HT1080 (cell line): ENCODE results near the gene SOAT2. TPM values are rescaled to one million over a fixed set of nuclear protein-coding genes. Genes with fewer than 3 reads are reported as not detected.
"Not testable (repeated sequence)": the region's sequence is repeated elsewhere in the genome, so short reads cannot be mapped to it uniquely, and the experiment has no call there.

Source experiments
- DNase-seq: peaks from one replicate; pipeline ENCODE4 v3.0.0-alpha.2; 2015; ENCODE audit warnings: low read depth
- total RNA-seq: library from RNA; depleted of rRNA; stranded (reverse); fragments of >200 nt; shearing (Covaris generic); gene quantifications from 2 replicates; pipeline ENCODE4 v1.2.3, GENCODE V29; 2014

SOAT2 gene
- total RNA-seq, 1 experiment from 2014 or later: not detected

DNA sequence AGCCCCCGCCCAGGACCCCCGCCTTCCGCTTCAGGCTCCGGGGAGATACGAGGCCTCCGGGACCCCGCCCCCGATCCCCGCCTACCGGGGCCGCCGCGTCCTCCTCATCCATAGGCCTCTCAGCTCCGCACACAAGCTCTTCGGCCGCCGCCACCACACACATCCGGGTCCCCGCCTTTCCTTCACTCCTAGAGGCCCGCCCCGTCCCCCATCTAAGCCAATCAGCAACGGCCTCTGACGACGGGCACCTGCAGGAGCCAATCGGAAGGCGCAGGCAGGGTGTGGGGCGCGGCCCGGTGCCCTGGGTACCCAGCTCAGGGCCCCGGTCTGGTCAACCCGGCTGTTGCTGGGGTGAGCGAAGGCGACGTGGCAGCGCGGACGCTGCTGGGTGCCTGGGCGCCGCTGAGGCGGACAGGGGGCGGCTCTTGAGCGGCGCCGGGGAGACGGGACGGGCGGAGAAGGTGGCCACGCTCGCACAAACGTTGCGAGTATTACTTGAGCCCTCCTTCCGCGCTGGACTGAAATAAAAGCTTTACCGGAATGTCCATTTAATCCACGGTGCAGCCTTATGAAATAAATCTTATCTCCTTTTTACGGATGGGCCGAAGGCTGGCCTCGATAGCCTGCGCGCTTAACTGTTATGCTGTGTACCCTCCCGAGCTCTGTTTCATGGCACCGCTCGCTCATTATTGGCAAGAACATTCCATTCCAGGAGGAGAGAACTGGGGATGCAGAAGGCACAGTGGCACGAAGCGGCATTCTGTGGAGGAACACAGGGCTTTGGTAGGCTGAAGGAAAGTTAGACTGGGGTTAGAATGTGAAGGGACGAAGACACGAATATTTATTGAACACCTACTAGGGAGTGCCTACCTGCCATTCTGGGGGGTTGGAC is 23.8 kb upstream of the SOAT2 start, which contains the start of gene SPRYD3:
TSS of gene SPRYD3 (minus strand) at position 165 of the 892 bp plus-strand sequence. CDS start at position 108, 57 bp downstream.
- DNase-seq: peak; percentile 96

DNA sequence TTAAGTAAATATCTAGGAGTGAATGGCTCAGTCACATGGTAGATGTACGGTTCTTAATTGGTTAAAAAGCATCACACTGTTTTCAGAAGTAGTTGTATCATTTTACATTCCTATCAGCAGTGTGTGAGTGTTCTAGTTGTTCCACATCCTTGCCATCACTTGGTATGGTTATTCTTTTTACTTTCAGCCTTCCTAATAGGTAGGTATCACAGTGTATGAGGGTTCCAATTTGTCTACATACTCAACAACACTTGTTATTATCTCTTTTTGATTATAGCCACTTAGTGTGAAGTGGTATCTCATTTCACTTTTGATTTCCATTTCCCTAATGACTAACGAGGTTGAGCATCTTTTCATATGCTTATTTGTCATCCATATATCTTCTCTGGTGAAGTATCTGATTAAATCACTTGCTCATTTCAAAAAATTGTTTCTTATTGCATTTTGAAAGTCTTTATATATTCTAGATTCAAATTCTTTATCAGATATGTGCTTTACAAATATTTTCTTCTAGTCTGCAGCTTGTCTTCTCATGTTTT is 20.6 kb upstream of the SOAT2 start:
- DNase-seq: no peak

DNA sequence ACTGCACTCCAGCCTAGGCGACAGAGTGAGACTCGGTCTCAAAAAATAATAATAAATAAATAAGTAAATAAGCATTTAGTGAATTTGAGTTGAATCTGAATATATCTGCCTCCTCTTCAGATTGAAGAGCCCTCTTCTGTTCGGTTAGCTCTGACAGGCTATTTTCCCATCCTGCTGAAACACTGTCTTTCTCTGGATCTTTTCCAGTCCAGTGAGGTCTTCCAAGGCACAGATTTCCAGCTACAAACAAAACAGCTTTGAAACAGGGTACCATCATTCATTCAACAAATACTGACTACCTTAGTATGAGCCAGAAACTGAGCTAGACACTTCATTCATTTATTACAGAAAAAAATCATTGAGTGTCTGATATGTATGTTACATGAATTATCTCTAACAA is 16.9 kb upstream of the SOAT2 start:
- DNase-seq: no peak

DNA sequence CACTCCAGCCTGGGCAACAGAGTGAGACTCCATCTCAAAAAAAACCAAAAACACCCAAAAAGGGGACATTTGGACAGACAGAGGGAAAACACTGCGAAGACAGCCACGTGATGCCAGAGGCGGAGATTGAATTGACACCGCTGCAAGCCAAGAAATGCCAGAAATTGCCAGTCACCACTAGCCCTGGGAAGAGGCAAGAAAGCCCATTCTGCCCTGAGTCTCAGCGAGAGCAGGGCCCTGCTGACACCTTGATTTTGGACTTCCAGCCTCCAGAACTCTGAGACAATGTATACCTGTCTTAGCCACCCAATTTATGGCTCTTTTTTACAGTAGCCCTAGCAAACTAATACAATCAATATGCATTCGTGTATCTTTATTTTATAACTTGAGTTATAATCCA is 13.2 kb upstream of the SOAT2 start:
- no peak for DNase-seq

DNA sequence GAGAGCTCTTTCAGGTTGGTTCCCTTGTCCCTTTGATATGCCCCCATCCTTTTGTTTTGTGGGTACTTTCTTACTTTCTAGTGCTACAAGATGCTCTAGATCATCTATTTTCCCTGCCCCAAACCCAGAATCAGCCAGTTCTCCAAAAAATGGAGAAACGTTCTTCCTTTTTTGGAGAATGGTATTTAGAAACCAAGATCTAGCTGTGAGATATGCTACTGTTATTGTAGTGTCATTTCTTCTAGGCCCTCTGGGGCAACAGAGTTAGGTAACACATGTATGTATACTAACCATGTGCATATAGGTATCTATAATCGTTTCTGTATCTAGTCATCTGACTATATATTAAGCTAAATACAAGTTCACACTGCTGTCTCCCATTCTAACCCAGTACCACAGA is 12.7 kb upstream of the SOAT2 start:
- DNase-seq: no peak

DNA sequence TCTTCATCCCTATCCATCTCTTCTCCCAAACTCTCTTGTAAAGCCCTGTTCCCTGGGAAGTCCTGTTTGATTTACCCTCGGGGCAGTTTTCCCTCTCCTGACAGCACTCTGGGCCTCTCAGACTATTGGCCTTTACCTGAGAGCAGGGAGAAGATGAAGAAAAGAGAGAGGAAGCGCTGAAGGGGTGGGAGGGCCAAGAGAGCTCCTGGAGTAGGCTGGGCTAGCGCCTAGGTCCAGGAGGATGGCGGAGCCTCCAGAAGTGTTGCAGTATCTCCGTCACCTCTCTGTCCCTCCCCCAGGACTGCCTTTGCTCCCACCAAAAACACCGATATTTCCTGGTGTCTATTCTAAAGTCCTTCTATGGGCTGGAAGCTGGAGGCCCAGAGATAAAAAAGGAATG is 11.5 kb upstream of the SOAT2 start:
- DNase-seq: no peak

DNA sequence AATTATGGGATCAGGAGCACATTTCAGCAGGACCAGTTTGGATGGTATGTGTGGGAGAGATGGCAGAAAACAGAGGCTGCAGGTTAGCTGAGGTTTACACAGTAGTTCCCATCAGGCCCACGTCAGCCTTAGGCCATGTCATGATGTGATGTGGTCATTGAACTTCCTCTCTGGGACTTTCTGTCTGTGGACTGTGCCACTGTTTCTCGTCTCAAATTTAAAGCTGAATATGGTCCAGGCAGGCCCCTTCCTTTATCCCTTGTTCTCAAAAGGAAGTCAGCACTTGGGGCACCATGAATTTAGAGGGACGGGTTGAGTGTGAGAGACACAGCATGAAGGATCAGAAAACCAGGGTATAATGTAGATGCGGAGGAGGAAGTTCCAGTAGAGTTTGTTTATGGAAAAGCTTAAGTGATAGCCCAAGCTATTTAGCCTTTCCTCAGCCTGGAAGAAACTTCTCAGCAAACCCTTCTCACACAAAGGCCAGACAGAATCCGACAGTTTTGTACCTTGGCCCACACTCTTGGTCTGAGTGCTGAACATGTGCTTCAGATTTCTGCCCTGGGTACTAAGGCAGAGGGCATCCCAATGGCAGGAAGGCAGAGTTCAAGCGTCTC is 9.4 kb upstream of the SOAT2 start:
- no peak for DNase-seq

DNA sequence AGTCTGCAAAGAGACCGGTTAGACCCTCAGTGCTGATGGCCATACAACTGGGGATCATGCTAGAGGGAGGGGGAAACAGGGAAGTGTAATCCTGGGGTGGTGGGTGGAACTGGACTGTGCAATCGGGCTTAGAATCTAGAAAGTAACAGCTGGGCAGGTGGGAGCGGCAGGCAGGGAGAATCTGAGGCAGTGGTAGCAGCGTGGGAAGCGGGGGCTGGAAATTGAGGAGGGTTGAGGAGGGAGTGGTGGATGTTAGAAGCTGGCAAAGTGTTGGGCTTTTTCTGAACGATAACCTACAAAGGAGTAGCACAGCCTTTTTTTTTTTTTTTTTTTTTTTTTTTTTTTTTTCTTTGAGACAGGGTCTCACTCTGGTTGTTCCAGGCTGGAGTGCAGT is 8.9 kb upstream of the SOAT2 start:
- no peak for DNase-seq

DNA sequence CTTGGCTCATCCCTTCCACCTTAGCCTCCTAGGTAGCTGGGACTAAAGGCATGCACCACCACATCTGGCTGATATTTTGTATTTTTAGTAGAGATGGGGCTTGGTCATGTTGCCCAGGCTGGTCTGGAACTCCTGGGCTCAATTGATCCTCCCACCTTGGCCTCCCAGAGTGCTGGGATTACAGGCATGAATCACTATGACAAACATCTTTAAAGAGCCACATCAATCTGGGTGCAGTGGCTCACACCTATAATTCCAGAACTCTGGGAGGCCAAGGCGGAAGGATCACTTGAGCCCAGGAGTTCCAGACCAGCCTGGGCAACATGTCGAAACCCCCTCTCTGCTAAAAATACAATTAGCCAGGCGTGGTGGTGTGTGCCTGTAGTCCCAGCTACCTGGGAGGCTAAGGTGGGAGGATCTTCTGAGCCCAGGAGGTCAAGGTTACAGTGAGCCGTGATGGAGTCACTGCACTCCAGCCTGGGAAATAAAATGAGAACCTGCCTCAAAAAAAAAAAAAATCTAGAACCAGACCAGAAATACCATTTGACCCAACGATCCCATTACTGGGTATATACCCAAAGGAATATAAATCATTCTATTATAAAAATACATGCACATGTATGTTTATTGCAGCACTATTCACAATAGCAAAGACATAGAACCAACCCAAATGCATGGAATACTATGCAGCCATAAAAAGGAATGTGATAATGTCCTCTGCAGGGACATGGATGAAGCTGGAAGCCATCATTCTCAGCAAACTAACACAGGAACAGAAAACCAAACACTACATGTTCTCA is 8.3 kb upstream of the SOAT2 start:
- peak; percentile 52 for DNase-seq

DNA sequence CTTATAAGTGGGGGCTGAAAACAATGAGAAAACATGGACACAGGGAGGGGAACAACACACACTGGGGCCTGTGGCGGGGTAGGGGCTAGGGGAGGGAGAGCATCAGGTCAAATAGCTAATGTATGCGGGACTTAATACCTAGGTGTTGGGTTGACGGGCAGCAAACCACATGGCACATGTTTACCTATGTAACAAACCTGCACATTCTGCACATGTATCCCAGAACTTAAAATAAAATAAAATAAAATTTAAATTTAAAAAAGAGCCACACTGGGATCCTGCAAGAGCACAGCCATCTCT is 7.7 kb upstream of the SOAT2 start:
- DNase-seq: not testable (repeated sequence)

DNA sequence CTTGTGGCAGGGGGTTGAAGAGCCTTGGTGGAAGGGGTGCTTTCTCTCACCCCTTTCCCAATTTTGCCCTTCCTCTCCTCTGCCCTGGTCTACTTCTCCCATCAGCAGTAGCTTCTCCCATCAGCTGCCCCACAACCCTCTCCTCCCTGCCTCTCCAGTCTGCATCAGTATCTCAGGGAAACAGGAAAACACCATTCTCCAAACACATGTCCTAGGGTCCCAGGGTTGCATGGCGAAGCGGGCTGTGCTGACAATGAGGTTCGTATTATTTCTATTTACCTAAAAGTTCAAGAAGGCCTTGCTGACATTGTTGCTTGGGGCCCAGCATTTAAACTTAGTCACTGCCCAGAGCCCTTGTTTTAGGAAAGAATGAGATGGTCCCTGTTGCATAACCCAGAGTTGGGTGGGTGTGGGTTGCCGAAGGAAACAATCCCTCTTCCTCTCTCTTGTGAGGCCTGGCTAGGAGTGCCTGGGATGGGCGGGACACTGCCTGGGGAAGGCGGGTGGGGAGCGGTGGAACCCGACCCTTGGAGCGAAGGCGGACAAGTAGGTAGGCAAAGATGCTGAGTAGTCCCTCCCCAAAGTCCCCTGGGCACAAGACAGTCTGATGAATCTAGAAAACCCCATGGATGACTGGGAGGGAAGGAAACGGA is 7.1 kb upstream of the SOAT2 start:
- DNase-seq: no peak

DNA sequence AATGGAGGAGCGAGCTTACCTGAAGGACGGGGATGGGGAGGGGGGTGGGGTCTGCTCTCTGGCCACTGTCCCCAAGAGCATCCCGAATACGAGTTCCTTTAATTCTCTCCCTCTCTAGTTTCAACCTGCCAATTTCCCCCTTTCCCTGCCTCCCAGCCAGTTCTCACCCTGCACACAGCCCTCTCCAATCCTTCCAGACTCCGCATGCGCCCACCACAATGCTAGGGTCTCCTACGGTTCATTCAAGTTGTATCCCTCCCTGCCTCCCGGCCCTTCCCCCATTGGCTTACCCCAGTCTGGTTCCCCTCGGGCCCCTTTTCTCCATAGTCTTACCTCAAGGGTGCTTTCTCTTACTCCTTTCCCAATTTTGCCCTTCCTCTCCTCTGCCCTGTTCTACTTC is 6.5 kb upstream of the SOAT2 start:
- no peak for DNase-seq

DNA sequence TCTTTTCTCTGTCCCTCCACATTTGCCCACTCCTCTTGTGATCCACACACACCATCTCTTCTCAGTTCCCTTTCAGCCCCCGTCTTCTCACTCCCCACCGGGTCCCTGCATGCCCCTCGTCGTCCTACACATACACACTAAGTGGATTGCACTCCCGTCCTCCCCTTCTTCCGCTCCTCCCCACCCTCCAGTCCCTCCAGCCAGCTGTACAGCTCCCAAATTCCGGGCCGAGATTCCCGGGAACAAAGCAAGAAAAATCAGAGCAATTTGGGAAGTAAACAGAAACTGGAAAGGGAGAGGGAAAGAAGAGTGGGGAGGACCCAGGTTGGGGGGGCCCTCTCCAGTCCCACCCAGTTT is 6.1 kb upstream of the SOAT2 start:
- DNase-seq: no peak

DNA sequence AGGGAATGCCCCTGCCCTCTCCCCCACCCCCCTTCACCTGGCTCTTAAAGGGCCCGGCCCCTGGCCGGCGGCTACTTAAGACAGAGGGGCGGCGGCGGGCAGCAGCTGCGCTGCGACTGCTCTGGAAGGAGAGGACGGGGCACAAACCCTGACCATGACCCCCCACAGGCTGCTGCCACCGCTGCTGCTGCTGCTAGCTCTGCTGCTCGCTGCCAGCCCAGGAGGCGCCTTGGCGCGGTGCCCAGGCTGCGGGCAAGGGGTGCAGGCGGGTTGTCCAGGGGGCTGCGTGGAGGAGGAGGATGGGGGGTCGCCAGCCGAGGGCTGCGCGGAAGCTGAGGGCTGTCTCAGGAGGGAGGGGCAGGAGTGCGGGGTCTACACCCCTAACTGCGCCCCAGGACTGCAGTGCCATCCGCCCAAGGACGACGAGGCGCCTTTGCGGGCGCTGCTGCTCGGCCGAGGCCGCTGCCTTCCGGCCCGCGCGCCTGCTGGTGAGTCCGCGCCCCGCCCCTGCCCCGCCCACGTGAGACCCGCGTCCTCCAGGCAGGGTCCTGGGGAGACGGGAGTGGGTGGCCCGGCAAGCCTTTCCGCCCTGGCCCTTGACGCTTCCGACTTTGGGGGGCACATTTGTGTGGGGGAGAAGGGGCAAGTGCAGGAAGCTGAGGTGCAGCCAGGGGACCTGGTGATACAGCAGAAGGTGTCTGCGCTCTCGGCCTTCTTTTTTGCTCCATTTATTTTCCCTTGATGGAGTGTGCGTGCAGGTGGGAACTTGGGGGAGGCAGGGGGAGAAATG is 5.5 kb upstream of the SOAT2 start, which contains the start of gene IGFBP6:
TSS of gene IGFBP6 (plus strand) at position 104 of the 790 bp plus-strand sequence. CDS start at position 155, 51 bp downstream.
- peak; percentile 66 for DNase-seq

DNA sequence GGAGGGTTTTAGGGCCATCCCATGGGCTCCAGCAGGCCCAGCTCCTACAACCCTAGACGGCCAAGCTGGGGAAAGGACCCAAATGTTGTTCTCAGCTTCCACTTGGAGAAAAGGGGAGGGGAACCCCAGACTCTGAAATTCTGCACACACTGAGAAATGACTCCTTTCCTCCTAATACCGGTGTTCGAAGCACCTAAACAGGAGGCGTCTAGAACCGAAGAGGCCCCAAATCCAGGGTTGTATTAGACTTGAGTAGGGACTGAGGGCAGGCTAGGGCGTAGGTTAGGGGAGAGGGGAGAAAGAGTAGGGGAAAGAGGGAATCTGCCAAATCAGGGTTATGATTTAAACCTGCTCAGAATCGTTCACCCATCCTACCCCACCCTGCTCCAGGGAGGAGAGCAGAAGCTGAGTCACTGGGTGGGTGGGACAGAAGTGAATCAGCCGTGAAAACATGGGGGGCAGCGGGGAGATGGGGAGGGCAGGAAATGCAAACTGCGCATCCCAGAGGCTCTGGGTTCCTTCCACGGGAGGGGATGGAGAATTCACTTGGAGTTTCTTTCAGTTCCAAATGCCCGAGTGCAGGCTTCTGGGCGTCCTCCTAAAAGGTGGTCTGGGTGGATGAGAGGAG is 4.8 kb upstream of the SOAT2 start:
- peak; percentile 80 for DNase-seq

DNA sequence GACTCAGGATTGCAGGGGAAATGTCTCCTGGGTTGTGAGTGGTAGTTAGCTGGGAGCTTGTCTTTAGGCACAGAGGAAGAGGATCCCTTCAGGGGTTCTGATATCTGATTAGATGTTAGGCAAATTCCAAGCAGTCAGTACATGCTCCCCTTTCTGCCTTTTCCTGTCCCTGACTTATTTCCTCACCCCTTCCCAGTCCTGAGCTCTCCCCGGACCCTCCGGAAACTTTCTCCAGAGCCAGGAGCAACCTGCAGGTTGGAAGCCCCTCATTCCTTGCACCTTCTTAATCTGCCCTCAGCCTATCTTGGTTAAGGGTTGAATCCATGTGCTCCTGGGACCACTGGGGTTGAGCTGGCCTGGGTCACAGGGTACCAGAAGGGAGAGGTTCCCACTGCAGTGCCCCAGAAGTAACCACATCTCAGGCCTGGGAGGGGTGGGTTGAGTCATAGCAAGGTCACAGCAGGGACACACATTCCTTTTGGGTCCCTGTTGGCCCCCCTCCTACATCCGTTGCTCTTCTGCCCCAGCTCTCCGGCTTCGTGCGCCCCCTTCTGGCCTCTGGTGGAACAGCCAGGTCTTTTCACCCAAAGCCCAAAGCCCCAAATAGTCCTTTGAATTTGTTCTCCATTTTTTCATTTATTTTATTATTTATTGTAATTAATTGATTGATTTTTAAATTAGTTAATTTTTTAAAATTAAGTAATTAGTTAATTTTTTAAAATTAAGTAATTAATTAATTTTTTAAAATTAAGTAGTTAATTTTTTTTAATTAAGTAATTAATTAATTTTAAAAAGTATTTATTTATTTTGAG is 4.0 kb upstream of the SOAT2 start:
- DNase-seq: peak; percentile 97

DNA sequence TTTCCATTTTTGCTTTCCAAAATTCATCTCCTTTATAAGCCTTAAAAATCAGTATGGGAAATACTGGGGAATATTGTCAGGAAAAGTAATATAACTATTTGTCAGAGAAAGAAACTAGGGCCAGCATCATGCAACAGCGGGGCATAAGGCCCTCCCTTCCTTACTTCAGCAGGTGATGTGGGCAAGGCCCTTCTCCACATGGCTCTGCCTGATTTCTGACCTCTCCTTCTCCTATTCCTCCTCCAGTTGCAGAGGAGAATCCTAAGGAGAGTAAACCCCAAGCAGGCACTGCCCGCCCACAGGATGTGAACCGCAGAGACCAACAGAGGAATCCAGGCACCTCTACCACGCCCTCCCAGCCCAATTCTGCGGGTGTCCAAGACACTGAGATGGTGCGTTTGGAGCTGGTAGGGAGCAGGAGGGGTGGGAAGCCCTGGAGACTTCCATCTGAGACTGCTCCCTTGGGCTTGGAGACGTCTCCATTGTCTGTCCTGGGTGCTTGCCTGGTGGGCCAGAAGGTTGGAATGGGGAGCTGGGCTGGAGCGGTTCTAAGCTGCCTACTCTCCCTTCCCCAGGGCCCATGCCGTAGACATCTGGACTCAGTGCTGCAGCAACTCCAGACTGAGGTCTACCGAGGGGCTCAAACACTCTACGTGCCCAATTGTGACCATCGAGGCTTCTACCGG is 2.7 kb upstream of the SOAT2 start:
- no peak for DNase-seq

DNA sequence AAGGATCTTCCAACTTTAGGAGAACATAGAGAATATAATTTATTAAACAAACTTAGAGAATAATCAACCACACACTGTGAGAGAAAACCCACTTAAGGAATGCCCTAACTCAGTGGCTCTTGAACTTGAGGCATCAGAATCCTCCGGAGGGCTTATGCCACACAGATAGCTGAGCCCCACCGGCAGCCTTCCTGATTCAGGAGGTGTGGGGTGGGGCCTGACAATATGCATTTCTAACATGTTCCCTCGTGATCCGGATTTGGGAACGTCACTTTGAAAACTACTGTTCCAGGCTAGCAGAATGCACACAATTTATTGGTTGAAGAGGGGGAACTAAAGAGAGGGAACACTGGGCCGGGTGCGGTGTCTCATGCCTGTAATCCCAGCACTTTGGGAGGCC is 2.0 kb upstream of the SOAT2 start:
- DNase-seq: no peak
